SKM-1 (cell line): ENCODE measurements around the gene BEX4.
"Not testable (repeated sequence)": the region's sequence is repeated elsewhere in the genome, so short reads cannot be mapped to it uniquely, and the experiment has no call there.

ENCODE experiments used
- DNase-seq: peaks from one replicate; lab custom pipeline; 2025; ENCODE audit not compliant: unreplicated experiment; lab: John Stamatoyannopoulos, UW

The BEX4 gene

GRCh38 chrX:103214870-103215424 is at the start of gene BEX4:
TSS of gene BEX4 (plus strand) at chrX:103215108. CDS start at chrX:103216154, 1,046 bp downstream.
- no peak for DNase-seq

GRCh38 chrX:103170216-103170615 is 44.7 kb upstream of the BEX4 start:
- no peak for DNase-seq

GRCh38 chrX:103171353-103171752 is 43.6 kb upstream of the BEX4 start:
- no peak for DNase-seq

GRCh38 chrX:103175256-103175655 is 39.7 kb upstream of the BEX4 start:
- DNase-seq: not testable (repeated sequence)

- no peak for DNase-seq
These were observed 38.8 kb upstream of the BEX4 start for GRCh38 chrX:103175944-103176753.

- DNase-seq: no peak
These were observed 37.4 kb upstream of the BEX4 start for GRCh38 chrX:103177556-103177955.

GRCh38 chrX:103183912-103184311 is 31.0 kb upstream of the BEX4 start:
- DNase-seq: no peak

- no peak for DNase-seq
These were observed 26.9 kb upstream of the BEX4 start for GRCh38 chrX:103187953-103188475.

GRCh38 chrX:103197721-103198306 is 17.1 kb upstream of the BEX4 start:
- DNase-seq: no peak

GRCh38 chrX:103198668-103199067 is 16.2 kb upstream of the BEX4 start:
- not testable (repeated sequence) for DNase-seq

GRCh38 chrX:103201041-103201440 is 13.9 kb upstream of the BEX4 start:
- DNase-seq: no peak

GRCh38 chrX:103210056-103210455 is 4.9 kb upstream of the BEX4 start:
- DNase-seq: no peak

GRCh38 chrX:103211012-103211715 is 3.7 kb upstream of the BEX4 start:
- no peak for DNase-seq

GRCh38 chrX:103212749-103213457 is 2.0 kb upstream of the BEX4 start:
- DNase-seq: no peak

- DNase-seq: no peak
These were observed 600 bp downstream of the BEX4 start for GRCh38 chrX:103215425-103215991.

- no peak for DNase-seq
These were observed 5.8 kb downstream of the BEX4 start for GRCh38 chrX:103220511-103221323.

- not testable (repeated sequence) for DNase-seq
These were observed 11.0 kb downstream of the BEX4 start for GRCh38 chrX:103225918-103226317.

- no peak for DNase-seq
These were observed 18.4 kb downstream of the BEX4 start for GRCh38 chrX:103233263-103233662.

GRCh38 chrX:103234869-103235268 is 20.0 kb downstream of the BEX4 start:
- no peak for DNase-seq

GRCh38 chrX:103235608-103236007 is 20.7 kb downstream of the BEX4 start:
- DNase-seq: not testable (repeated sequence)
